Measurements from ENCODE around the gene LRIT1.

DNA sequence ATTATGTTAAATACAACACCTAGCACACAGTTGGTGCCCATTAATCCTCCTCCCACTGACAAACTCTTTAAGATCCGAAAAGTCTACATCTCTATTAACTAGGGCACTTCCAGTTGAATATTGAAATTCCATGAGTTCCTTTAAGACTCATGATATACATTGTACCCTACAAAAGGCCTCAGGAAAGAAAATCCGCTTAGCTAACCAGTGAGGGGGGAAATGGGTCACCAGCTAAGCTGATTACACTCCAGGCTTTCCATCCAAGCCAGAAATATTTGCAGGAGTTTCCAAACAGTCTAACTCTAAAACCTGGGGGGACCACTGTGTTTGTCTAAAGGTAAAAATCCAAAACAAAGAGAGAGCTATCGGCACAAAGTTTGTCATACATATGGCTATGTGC lies 14.7 kb downstream of the LRIT1 start:
- TF ChIP-seq, protein P1, sequence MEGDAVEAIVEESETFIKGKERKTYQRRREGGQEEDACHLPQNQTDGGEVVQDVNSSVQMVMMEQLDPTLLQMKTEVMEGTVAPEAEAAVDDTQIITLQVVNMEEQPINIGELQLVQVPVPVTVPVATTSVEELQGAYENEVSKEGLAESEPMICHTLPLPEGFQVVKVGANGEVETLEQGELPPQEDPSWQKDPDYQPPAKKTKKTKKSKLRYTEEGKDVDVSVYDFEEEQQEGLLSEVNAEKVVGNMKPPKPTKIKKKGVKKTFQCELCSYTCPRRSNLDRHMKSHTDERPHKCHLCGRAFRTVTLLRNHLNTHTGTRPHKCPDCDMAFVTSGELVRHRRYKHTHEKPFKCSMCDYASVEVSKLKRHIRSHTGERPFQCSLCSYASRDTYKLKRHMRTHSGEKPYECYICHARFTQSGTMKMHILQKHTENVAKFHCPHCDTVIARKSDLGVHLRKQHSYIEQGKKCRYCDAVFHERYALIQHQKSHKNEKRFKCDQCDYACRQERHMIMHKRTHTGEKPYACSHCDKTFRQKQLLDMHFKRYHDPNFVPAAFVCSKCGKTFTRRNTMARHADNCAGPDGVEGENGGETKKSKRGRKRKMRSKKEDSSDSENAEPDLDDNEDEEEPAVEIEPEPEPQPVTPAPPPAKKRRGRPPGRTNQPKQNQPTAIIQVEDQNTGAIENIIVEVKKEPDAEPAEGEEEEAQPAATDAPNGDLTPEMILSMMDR (IDR thresholded peaks at IDR 0.05) = no peak
- TF ChIP-seq POLR2A (IDR thresholded peaks at IDR 0.05) = no peak
